WTC11 (cell line): Measurements from ENCODE around the gene TDRD9. TPM values are rescaled to one million over a fixed set of nuclear protein-coding genes. Genes with fewer than 3 reads are reported as not detected.
A peak's percentile ranks its signal among the peaks of the same experiment; 100 is the strongest.

Source experiments
- ATAC-seq: fragments of 200-7000 bp; cut with Tn5 transposase; 2 replicates; pipeline ENCODE4 v1.10.0; 2021; ENCODE audit warnings: mild to moderate bottlenecking, moderate library complexity
- CTCF ChIA-PET: fragments of 300-600 bp; sonication (Branson Sonifier 250); formaldehyde crosslinking; loops from one replicate; lab custom pipeline; 2021; ENCODE audit warnings: antibody characterized with exemption; lab: Charles Lee
- POLR2A ChIA-PET: fragments of 350-600 bp; sonication (Branson Sonifier 250); formaldehyde crosslinking; loops from one replicate; lab custom pipeline; 2021; ENCODE audit warnings: antibody characterized with exemption; lab: Charles Lee
- DNase-seq: peaks from one replicate; pipeline ENCODE4 v3.0.0; 2021; ENCODE audit warnings: low spot score
- H3K27ac Mint-ChIP-seq: 2 replicates; pipeline ENCODE4 v1.8.0; 2021; ENCODE audit warnings: mixed read lengths
- H3K27me3 Mint-ChIP-seq: 2 replicates; pipeline ENCODE4 v1.8.0; 2021; ENCODE audit warnings: low read depth, mild to moderate bottlenecking, moderate library complexity, mixed read lengths
- H3K36me3 Mint-ChIP-seq: 2 replicates; pipeline ENCODE4 v1.8.0; 2021; ENCODE audit warnings: mixed read lengths
- H3K4me1 Mint-ChIP-seq: 2 replicates; pipeline ENCODE4 v1.8.0; 2022; ENCODE audit warnings: mixed read lengths
- H3K4me3 Mint-ChIP-seq: 2 replicates; pipeline ENCODE4 v1.8.0; 2021; ENCODE audit warnings: mild to moderate bottlenecking, moderate library complexity, mixed read lengths
- H3K9me3 Mint-ChIP-seq: 2 replicates; pipeline ENCODE4 v1.8.0; 2021; ENCODE audit warnings: mixed read lengths
- ATF2 ChIP-seq: sonication (generic); formaldehyde crosslinking; IDR thresholded peaks from 2 replicates; pipeline ENCODE4 v1.8.1; 2022; ENCODE audit warnings: low read depth, missing genetic modification reagents, borderline replicate concordance
- GABPB1 ChIP-seq: sonication (generic); formaldehyde crosslinking; IDR thresholded peaks from 2 replicates; pipeline ENCODE4 v1.8.1; 2023; ENCODE audit warnings: mild to moderate bottlenecking, missing genetic modification reagents
- IRF2 ChIP-seq: sonication (generic); formaldehyde crosslinking; IDR thresholded peaks from 2 replicates; pipeline ENCODE4 v1.8.0; 2022; ENCODE audit warnings: low read depth, missing genetic modification reagents, borderline replicate concordance
- JAZF1 ChIP-seq: fragments of 250-450 bp; sonication (Bioruptor Pico); IDR thresholded peaks from 2 replicates; pipeline ENCODE4 v1.9.0; 2021; ENCODE audit warnings: moderate library complexity, mild to moderate bottlenecking, inconsistent platforms
- JUN ChIP-seq: sonication (generic); formaldehyde crosslinking; IDR thresholded peaks from 2 replicates; pipeline ENCODE4 v1.8.0; 2023; ENCODE audit warnings: mild to moderate bottlenecking, missing genetic modification reagents
- MAX ChIP-seq: sonication (generic); formaldehyde crosslinking; IDR thresholded peaks from 2 replicates; pipeline ENCODE4 v1.8.0; 2022; ENCODE audit warnings: mild to moderate bottlenecking, missing genetic modification reagents
- NFATC4 ChIP-seq: fragments of 250-450 bp; sonication (Bioruptor Pico); IDR thresholded peaks from 2 replicates; pipeline ENCODE4 v1.9.0; 2021; ENCODE audit warnings: mild to moderate bottlenecking
- NFE2L1 ChIP-seq: sonication (generic); formaldehyde crosslinking; IDR thresholded peaks from 2 replicates; pipeline ENCODE4 v1.8.1; 2023; ENCODE audit warnings: missing genetic modification reagents
- PREB ChIP-seq: sonication (generic); formaldehyde crosslinking; IDR thresholded peaks from 2 replicates; pipeline ENCODE4 v1.8.1; 2022; ENCODE audit warnings: mild to moderate bottlenecking, missing genetic modification reagents, moderate library complexity, borderline replicate concordance
- RELA ChIP-seq: sonication (generic); formaldehyde crosslinking; IDR thresholded peaks from 2 replicates; pipeline ENCODE4 v1.8.1; 2022; ENCODE audit warnings: missing genetic modification reagents, mild to moderate bottlenecking, borderline replicate concordance
- TEAD1 ChIP-seq: sonication (generic); formaldehyde crosslinking; IDR thresholded peaks from 2 replicates; pipeline ENCODE4 v1.8.0; 2022; ENCODE audit warnings: mild to moderate bottlenecking, missing genetic modification reagents
- TP53 ChIP-seq: sonication (generic); formaldehyde crosslinking; IDR thresholded peaks from 2 replicates; pipeline ENCODE4 v1.8.1; 2023; ENCODE audit warnings: mild to moderate bottlenecking, missing genetic modification reagents
- ZNF396 ChIP-seq: fragments of 250-450 bp; sonication (Bioruptor Pico); IDR thresholded peaks from 2 replicates; pipeline ENCODE4 v1.8.0; 2021; ENCODE audit warnings: mild to moderate bottlenecking, moderate library complexity, borderline replicate concordance
- ZNF423 ChIP-seq: fragments of 250-450 bp; sonication (Bioruptor Pico); IDR thresholded peaks from 2 replicates; pipeline ENCODE4 v2.1.2; 2022; ENCODE audit warnings: mild to moderate bottlenecking, moderate library complexity
- total RNA-seq: library from RNA; stranded (reverse); gene quantifications from 3 replicates; pipeline ENCODE4 v1.2.3, GENCODE V29; 2021
- TF ChIP-seq, protein P1 (sequence below): sonication (generic); formaldehyde crosslinking; IDR thresholded peaks from 2 replicates; pipeline ENCODE4 v1.8.0; 2022; ENCODE audit warnings: mild to moderate bottlenecking, missing genetic modification reagents
- TF ChIP-seq, protein P2 (sequence below): sonication (generic); formaldehyde crosslinking; conservative IDR thresholded peaks from 2 replicates; pipeline ENCODE4 v1.8.1; 2023; ENCODE audit warnings: mild to moderate bottlenecking, low read depth, missing genetic modification reagents, moderate library complexity
- TF ChIP-seq, protein P3 (sequence below): sonication (generic); formaldehyde crosslinking; IDR thresholded peaks from 2 replicates; pipeline ENCODE4 v1.8.1; 2023; ENCODE audit warnings: mild to moderate bottlenecking, missing genetic modification reagents, moderate library complexity

TDRD9 gene
- total RNA-seq, 1 experiment from 2014 or later, result 0.17 TPM

- Mint-ChIP-seq H3K27ac (no peak overlapping the region), H3K27me3 (no peaks in the 10 kb centered on the region), H3K36me3 (peaks cover 27% of the 10 kb centered on the region), H3K4me1 (peaks cover 11% of the 10 kb centered on the region), H3K4me3 (no peak overlapping the region), H3K9me3 (no peaks in the 10 kb centered on the region)
- TF ChIP-seq, protein P1, sequence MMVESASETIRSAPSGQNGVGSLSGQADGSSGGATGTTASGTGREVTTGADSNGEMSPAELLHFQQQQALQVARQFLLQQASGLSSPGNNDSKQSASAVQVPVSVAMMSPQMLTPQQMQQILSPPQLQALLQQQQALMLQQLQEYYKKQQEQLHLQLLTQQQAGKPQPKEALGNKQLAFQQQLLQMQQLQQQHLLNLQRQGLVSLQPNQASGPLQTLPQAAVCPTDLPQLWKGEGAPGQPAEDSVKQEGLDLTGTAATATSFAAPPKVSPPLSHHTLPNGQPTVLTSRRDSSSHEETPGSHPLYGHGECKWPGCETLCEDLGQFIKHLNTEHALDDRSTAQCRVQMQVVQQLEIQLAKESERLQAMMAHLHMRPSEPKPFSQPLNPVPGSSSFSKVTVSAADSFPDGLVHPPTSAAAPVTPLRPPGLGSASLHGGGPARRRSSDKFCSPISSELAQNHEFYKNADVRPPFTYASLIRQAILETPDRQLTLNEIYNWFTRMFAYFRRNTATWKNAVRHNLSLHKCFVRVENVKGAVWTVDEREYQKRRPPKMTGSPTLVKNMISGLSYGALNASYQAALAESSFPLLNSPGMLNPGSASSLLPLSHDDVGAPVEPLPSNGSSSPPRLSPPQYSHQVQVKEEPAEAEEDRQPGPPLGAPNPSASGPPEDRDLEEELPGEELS, result no peak
- no peak for TF ChIP-seq ZNF423 (CRISPR knock-in tag)
- TF ChIP-seq MAX (CRISPR knock-in tag), result no peak
- TF ChIP-seq TP53 (CRISPR knock-in tag), result no peak
- TF ChIP-seq, protein P2, sequence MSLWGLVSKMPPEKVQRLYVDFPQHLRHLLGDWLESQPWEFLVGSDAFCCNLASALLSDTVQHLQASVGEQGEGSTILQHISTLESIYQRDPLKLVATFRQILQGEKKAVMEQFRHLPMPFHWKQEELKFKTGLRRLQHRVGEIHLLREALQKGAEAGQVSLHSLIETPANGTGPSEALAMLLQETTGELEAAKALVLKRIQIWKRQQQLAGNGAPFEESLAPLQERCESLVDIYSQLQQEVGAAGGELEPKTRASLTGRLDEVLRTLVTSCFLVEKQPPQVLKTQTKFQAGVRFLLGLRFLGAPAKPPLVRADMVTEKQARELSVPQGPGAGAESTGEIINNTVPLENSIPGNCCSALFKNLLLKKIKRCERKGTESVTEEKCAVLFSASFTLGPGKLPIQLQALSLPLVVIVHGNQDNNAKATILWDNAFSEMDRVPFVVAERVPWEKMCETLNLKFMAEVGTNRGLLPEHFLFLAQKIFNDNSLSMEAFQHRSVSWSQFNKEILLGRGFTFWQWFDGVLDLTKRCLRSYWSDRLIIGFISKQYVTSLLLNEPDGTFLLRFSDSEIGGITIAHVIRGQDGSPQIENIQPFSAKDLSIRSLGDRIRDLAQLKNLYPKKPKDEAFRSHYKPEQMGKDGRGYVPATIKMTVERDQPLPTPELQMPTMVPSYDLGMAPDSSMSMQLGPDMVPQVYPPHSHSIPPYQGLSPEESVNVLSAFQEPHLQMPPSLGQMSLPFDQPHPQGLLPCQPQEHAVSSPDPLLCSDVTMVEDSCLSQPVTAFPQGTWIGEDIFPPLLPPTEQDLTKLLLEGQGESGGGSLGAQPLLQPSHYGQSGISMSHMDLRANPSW (CRISPR knock-in tag), result no peak
- no peak for TF ChIP-seq IRF2 (CRISPR knock-in tag)
- TF ChIP-seq TEAD1 (CRISPR knock-in tag), result no peak
- TF ChIP-seq, protein P3, sequence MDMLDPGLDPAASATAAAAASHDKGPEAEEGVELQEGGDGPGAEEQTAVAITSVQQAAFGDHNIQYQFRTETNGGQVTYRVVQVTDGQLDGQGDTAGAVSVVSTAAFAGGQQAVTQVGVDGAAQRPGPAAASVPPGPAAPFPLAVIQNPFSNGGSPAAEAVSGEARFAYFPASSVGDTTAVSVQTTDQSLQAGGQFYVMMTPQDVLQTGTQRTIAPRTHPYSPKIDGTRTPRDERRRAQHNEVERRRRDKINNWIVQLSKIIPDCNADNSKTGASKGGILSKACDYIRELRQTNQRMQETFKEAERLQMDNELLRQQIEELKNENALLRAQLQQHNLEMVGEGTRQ (CRISPR knock-in tag), result no peak
- TF ChIP-seq NFATC4 (CRISPR knock-in tag), result no peak
- TF ChIP-seq RELA, result no peak
- no peak for TF ChIP-seq JAZF1 (CRISPR knock-in tag)
- no peak for TF ChIP-seq NFE2L1 (CRISPR knock-in tag)
- TF ChIP-seq JUN (CRISPR knock-in tag), result no peak
- no peak for TF ChIP-seq GABPB1 (CRISPR knock-in tag)
- no peak for TF ChIP-seq PREB (CRISPR knock-in tag)
- no peak for ATAC-seq
- ChIA-PET POLR2A (no interaction called here), CTCF (interaction anchor here (0.6 to 2.5 kb wide), 27 partner anchors 8 to 392 kb away, joined by 3 to 71 read pairs (median 4); partner anchors contain the start of gene ASPG)
- DNase-seq, result no peak
Measured at GRCh38 chr14:103910984-103911383, 17.3 kb upstream of the TDRD9 start.

DNA sequence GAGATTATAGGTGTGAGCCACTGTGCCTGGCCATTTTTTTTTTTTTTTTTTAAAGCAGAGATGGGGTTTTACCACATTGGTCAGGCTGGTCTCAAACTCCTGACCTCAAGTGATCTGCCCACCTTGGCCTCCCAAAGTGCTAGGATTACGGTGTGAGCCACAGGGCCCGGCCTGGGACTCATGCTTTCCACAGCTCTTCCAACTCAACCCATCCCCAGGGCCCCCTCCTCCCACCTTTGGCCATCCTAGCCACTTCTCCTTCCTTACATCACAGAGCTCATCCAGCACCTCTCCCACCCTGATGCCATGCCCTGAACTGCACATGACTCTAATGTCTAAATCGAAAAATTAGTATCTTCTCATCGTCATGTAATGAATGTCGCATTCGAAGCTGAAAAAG is 12.6 kb upstream of the TDRD9 start:
- CTCF ChIA-PET, result interaction anchor here (0.5 to 6.1 kb wide), 4 partner anchors 14 to 767 kb away, joined by 3 to 38 read pairs (median 4); no protein-coding TSS in a partner anchor
- Mint-ChIP-seq H3K27me3 (no peaks in the 10 kb centered on the region), H3K4me3 (no peak overlapping the region)
- TF ChIP-seq ZNF396 (no peak), ATF2 (CRISPR knock-in tag) (no peak)
- TF ChIP-seq, all 79 proteins: peak for 0
- DNase-seq, result no peak
- Mint-ChIP-seq H3K36me3 (peaks cover 27% of the 10 kb centered on the region), H3K9me3 (no peaks in the 10 kb centered on the region), H3K27ac (peak overlapping the region; percentile 78), H3K4me1 (peaks cover 3% of the 10 kb centered on the region)
- ATAC-seq, result no peak
- POLR2A ChIA-PET, result no interaction called here
